ENCODE data around the gene NFATC2. TPM values are rescaled to one million over a fixed set of nuclear protein-coding genes. Genes with fewer than 3 reads are reported as not detected.

The NFATC2 gene
- 2.4 and 2.7 TPM in 2 replicates for total RNA-seq

DNA sequence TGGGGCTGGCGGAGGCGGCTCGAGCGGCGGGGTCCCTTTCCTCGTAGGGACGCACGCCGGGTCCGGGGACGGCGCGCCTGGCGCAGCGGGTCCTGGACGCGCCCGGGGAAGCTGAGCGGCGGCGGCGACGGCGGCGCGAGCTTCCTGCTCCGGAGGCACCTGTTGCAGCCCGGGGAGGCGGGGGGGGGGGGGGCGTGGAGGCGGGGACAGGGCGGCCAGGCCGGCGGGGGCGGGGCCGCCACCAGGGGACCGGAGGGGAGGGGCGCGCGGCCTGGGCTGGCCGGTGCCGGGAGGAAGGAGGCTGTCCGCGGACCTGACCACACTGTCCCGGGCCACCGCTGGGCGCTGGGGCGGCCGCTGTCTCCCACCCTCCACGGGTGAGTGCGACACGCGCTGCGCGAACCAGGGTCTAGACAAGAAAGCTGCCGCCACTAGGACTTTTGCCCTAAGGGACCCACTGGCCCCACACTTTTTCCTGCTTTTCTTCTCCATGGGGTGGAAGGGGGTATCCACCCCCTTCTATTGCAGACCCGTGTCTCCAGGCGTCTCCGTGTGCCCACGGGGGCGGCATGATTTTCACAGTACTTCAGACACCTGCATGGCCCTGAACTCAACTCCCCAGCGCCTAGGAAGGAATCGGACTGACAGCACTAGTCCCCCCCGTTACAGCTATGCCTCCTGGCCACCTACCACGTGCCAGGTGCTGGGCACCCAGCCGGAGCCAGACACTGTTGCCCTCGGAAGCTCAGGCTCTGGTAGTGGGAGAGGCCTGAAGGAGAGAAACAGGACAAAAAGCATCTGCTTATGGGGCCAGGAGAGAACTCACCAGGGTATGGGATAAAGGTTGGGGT, at the start of gene NFATC2:
Gene NFATC2, minus strand, starts transcription at position 149 of the 851 bp plus-strand sequence. CDS start 220 bp downstream, outside the sequence.
- peak in 1 of 2 donors; percentile 74 for DNase-seq (ENCODE audit: low read depth in 2 of 2)

DNA sequence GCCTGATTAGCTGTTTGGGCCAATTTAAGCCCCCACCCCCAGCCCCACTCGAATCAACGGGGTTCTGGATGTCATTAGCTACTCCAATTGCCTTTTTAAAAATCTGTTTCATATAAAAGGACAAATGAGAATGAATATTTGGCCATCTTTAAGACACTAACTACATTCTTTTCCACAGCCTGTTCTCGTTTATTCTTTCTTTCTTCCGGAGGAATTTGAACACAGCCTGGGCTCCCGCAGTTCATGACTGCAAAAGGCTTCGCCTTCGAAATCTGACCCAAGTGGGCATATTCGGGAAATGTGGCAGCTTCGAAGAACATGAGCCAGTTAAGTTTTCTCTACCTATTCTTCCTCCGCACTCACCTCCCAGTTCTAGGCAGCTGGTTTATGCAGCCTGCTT, 49.4 kb upstream of the NFATC2 start:
- DNase-seq (ENCODE audit: low read depth in 2 of 2) = no peak

DNA sequence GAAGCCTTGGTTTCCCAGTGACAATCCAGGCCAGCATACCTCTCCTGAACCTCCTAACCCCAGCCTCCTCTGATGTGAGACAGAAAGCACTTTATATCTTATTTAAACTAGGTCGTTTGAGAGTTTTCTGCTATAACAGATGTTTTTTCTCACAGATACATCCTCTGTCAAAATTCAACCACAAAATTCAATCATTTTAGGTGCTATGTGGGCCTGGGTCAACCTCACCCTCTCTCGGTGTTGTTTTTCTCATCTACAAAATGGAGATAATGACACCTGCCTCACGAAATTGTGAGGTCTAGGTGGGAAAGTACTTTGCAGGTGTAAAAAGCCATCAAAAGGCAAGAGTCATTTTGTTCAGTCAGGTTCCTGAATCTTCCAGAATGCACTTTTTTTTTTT, 46.2 kb upstream of the NFATC2 start:
- no peak for DNase-seq (ENCODE audit: low read depth in 2 of 2)

DNA sequence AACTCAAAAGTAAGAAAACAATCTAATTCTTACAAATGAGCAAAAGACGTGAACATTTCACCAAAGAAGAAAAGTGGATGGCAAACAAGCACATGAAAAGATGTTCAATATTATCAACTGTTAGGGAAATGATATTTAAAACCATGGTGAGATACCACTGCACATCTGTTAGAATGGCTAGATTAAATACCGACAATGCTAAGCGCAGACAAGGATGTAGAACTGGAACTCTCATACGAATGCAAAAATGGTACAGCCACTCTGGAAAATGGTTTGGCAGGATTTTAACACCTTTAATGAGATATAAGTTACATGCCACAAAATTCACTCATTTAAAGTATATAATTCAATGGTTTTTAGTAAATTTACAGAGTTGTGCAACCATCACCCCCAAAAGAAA, 44.6 kb upstream of the NFATC2 start:
- DNase-seq (ENCODE audit: low read depth in 2 of 2) = no peak

DNA sequence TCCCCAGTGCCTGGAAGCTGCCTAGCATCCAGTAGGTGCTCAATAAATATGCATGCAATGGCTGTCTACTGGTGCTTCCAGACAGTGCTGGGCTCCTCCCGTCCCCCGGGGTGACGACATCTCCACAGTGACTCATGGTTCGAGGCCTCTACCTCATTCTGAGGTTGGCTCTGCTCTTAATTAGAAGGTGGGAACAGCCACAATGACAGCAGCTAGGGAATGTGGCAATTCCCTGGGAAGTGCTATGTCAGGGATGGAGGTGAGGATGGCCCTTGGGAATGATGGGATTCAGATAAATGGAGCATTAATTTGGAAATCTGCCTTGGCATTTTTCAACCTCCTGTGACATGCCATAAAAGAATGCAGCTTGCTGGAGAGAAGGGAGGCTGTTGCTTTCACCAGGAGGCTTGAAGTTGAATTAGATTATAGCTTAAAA, 43.5 kb upstream of the NFATC2 start:
- DNase-seq (ENCODE audit: low read depth in 2 of 2) = peak in 1 of 2 donors; percentile 15

DNA sequence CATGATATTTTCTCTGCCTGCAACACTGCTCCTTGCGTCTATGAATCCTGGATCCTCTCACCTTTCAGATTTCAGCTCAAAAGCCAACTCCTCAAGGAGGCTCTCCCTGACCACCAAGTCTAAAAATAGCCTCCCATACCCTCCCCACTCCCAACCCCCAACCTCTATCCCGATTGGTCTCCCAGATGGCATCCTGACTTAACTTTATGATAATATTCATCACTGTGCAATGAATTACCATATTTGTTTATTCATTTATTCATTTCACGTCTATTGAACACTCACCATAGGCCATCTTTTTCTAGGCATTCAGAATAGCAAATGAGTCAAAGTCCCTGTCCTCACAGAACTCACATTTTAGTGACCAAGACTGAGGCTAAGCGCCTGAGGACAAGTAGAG, 42.6 kb upstream of the NFATC2 start:
- no peak for DNase-seq (ENCODE audit: low read depth in 2 of 2)

DNA sequence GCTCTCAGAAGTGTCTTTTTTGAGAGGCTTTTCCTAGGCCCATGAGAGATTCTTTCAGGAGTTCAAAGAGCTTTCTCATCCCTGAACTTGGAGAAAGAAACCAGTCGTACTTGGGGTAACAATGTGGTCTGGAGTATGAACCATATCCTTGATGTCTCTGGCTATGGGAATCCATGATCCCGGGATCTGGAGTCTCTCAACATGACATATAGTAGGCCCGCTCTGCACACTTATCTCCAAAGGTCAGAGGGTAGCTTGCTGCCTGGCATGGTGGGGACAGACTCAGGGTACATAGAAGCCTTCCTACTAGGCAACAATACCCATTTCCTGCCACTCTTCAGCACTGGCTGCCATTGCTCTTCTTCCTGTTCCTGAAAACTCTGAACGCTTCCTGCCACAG, 42.2 kb upstream of the NFATC2 start:
- DNase-seq (ENCODE audit: low read depth in 2 of 2) = no peak

DNA sequence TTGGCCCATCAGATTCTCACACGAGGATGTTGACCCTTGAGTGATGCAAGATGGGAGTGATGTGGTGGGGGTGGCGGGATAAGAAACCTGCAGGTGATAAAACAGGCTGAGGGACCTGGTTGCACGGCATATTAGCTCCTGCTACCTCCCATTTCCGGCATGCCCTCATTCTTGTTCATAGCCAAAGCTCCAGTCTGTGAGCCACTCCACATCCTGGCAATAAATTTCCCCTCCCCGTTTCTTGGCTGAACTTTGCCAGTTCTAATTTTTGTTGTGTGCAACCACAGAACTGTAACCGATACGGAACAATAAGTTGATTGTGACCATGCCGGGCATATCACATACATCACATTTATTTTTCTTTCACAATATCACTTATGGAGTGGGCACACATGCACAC, 41.6 kb upstream of the NFATC2 start:
- no peak for DNase-seq (ENCODE audit: low read depth in 2 of 2)

DNA sequence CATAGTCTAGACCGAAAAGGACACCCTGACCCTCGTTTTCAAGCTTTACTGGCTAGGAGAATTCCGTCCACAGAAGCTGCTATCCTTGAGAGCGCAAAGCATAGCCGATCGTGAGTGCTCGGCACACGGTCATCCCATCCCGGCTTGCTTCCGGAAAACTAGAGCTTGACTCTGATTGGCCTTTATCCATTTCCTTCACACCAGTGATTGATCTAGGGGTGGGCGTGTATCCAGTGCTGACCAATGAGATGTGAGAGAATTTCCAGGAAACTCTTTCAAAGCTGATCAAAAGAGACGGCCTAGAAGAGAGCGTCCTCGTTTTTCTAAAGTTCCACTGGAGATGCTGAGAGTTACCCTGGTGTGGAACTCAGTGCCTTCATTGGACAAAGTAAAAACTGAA, 41.0 kb upstream of the NFATC2 start:
- no peak for DNase-seq (ENCODE audit: low read depth in 2 of 2)

DNA sequence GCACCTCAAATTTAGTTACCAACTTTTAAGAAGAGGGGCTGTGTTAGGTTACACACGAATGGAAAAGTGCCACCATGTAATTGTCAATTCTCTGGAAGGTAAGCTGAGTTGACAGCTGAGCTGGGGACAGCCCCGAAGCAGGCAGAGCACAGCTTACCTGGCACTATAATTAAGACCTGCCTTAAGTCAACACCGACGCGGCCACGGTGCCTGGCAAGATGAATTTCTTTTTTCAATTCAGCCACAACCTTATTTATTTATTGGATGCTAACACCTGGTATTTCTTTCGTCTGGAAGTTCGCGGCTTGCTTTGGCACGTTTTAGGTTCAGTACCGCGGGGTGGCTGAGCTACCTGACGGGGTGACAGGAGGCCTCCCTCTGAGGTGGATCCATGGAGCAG, 40.6 kb upstream of the NFATC2 start:
- DNase-seq (ENCODE audit: low read depth in 2 of 2) = no peak

DNA sequence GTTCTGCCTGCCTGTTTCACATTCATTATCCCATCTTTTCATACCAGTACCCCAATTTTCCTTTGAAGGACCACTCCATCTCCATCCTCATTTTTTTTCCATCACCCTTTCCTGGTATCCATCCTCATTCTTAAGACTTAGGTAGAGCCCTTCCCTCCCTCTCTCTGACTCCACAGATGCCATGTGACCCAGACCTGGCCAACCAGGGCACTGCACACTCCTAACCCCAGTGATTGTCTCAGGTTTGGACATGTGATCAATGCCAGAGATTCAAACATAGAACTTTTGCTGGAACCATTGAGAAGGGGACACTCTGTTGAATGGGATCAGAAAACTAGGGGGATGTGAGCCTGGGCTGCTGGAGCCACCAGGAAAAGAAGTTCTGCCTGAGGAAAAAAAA, 39.1 kb upstream of the NFATC2 start:
- DNase-seq (ENCODE audit: low read depth in 2 of 2) = no peak

DNA sequence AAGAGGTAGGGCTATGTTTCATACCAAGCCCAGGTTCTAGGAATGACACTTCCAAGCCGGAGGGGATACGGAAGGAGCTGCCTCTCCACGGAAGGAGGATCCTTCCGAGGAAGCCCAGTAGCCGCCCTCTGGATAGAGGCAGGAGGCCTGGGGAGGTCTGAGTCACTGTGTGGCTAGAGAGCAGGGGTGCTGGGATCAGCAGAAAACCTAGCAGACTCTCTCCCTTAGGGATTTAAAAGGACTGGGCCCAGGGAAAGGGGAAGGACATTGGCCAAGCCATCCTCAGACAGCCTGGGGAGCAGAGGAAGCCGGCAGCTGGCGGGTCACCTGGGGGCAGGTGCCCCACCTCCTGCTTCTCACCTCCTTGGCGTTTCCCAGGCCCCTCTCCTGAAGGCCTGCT, 36.6 kb upstream of the NFATC2 start:
- DNase-seq (ENCODE audit: low read depth in 2 of 2) = no peak

DNA sequence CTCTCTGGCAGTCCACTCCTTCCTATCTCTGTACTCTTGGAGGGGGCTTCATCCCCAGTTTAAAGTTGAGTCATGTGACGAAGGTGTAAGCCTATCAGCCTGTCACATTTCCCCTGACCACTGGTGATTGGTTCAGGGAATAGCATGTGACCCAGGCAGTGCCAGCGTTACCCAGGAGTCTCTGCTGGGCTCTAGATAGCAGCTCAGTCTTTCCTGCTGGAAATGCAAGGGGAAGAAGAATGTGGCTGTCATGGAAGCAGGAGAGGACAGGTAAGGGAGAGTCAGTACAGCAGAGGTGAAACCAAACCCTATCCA, 35.6 kb upstream of the NFATC2 start:
- DNase-seq (ENCODE audit: low read depth in 2 of 2) = no peak

DNA sequence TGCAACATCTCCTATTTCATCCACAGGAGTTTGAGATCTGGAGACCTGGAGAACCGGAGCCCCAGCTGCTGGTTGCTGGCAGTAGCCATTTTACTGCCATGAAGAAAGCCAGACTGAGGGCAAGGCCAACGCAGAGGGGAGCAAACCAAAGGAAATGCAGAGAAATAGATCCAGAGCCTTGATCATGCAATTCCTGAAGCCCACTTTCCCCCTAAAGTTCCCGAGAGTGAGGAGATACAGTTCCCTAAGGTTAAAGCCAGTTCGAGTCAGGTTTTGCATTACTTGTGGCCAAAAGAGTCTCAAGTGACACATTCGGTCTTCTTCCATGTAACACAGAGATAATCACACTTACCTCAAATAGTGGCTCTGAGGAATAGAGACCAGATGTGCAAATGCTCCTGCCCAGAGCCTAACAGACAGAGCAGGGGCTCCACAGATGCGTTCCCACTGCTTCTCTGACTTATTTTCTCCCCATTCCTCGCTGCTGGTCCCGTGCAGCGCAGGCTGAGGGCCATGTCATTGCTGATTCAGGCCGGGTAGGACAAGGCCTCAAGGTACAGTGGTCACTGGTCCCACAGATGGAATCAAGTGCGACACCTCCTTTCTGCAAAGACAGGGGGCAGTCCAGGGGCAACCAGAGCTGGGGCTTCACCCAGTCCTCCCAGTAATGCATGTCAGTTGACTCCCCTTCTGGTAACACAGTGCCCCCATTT, 35.1 kb upstream of the NFATC2 start:
- no peak for DNase-seq (ENCODE audit: low read depth in 2 of 2)

DNA sequence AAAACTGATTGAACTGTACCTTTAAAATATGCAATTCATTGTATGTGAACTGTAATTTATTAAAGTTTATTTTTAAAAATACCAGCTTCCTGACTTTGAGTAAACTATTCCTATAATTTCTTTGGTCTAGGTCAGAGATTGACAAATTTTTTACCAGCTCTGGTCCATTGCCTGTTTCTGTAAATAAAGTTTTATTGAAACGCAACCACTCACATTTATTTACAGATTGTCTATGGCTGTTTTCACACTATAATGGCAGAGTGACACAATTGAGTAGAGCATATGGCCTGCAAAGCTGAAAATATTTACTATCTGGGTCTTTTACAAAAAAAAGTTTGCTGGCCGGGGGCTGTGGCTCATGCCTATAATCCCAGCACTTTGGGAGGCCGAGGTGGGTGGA, 33.0 kb upstream of the NFATC2 start:
- no peak for DNase-seq (ENCODE audit: low read depth in 2 of 2)

DNA sequence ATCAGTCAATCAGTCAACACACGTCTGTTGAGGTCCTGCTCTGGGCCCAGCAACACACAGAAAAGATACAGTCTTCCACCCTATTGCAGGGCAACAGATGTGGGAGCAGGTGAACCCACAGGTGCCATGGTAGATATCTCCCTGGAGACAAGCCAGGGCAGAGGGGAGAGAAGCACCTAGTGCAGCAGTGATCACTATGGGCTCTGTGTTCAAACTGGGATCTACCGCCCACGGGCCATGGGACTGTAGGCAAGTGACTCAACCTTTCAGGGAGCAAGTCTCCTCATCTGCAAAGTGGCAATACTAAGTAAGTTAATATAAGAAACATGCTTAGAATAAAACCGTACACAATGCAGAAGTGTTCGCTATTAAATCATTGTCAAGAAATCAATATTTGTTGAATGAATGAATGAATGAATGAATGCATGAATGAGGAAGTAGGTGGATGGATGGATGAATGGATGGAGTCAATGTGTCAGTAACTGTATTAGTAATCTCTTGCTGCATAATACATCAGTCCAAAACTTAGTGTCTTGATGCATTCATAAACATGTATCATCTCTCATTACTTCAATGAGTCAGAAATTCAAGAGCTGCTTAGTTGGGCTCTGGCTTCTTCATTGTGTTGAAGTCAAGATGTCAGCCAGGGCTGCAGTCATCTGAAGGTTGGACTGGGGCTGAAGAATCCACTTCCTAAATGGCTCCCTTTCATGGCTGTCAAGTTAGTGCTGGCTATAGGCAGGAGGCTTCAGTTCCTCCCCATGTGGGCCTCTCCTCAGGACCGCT, 31.9 kb upstream of the NFATC2 start:
- no peak for DNase-seq (ENCODE audit: low read depth in 2 of 2)

DNA sequence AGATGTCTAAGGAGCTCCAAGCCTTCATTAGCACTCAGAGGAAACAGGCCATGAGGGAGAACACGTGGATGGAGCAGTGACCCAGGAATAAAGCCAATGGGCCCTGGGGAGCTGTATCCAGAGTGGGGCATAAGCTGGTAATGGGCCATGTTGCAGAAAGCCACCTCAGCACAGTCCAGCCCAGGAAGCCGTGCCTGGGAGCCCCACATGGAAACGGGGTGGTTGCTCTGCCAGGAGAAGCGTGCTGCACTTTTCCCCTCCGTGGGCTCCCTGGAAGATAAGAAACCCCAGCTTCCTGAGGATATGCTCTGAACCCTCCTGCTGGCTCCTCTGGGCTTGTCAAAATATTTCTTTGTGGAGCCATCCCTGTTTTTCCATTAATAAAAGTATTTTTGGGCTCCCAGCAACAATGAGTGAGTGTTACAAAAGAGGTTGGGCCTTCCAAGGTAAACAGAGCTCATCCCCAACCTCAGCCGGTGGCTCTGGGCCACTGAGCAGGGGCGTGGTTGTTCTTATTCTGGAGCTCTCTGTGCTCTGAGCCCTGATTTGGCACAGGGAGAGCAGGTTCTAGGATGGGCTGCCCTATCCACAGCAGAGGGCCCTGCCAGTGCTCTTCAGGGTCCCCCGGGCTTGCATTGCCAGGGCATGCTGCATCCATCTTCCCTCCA, 31.2 kb upstream of the NFATC2 start:
- peak; percentile 63 to 71 for DNase-seq (ENCODE audit: low read depth in 2 of 2)

DNA sequence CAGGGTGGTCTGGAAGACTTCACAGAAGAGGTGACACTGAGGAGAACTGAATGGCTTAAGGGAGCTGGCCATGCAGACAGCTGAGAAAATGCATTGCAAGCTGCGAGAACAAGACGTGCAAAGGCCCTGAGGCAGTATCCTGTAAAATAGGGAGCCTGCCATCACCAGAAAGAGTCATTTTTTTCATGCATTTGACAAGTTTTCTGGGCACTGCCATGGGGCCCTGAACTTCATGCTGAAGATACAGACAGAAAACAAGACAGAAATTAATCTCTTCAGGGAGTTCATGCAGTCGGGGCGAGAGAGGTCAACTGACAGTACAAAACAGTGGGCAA, 28.9 kb upstream of the NFATC2 start:
- DNase-seq (ENCODE audit: low read depth in 2 of 2) = no peak

DNA sequence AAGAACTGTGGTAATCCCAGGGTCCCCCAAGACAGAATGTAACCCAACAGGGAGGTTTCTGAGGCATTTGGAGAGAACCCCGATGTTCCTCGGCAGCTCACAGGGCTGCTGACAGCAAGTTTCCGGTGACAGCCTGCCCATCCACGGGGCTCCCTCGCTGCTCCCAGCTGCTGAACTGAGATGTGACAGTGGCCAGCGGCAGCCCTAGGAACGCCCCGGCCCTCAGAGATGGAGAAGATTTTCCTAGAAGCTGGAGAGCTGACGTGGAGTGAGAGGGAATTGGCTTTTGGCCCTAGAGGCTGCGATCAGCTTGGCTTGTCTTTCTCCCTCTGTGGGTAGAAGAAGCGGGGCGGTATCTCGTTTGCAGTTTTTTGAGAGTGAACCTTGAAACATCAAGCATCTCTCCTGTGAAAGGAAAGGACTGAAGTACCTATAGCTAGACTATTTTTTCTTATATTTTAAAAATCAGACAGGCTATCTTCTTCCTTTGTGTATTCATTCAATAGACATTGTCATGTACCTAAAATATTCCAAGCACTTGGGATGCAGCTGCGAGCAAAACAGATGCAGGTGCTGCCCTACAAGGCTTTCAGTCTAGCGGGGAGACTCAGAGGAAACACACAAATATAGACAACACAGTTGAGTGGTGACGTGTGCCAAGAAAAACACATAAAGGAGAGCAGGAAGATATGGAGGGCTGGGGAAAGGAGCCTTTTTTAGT, 28.4 kb upstream of the NFATC2 start:
- DNase-seq (ENCODE audit: low read depth in 2 of 2) = peak in 1 of 2 donors; percentile 80

DNA sequence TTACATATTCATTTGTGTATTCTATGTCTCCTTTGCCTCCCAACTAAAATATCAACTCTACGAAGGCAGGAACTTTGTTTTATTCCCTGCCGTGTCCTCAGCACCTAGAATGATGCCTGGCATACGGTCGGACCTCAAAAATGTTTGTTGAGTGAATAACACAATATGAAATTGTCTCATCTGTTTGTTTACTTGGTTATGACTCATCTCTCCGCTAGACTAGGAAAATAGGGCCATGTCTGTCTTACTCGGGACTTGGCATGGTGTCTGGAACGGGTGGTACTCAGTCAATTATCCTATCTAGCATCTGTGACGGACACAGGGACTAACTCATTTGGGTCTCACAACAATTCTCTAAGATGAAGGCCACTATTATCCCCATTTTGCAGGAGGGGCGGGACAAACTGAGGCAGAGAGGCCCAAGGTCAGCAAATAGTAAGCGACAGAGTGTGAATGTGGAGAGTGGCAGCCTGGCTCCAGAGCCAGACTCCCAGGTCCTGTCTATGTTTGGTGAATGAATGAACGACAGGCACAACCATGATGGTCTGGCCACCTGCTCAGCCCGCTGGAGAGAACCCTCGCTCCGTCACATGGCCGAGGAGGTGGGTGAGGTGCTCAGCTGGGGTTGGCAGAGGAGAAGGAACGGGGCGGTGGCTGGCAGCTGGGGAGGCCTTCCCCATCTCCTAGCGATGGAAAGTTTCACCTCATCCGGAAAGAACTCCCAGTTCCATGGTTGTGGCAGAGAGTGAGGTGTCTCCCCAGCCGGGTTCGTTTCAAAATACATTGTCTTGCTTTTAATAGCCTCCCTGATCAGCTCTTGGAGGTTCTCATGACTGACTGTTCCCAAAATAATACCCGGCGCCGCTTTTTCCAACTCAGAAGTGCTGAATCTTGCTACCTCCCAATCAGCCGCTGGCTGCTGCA, 27.6 kb upstream of the NFATC2 start:
- DNase-seq (ENCODE audit: low read depth in 2 of 2) = peak in 1 of 2 donors; percentile 75

Measured in dermis microvascular lymphatic vessel endothelial cell (primary cell).